HG03135 (cell line): ENCODE data around the gene GNAT2.

ENCODE experiments used
- ATAC-seq: cut with Tn5 transposase; IDR thresholded peaks from one replicate; pipeline ENCODE4 v1.9.1; 2021; ENCODE audit warnings: mild to moderate bottlenecking, moderate library complexity; ENCODE audit not compliant: unreplicated experiment

Gene GNAT2

DNA sequence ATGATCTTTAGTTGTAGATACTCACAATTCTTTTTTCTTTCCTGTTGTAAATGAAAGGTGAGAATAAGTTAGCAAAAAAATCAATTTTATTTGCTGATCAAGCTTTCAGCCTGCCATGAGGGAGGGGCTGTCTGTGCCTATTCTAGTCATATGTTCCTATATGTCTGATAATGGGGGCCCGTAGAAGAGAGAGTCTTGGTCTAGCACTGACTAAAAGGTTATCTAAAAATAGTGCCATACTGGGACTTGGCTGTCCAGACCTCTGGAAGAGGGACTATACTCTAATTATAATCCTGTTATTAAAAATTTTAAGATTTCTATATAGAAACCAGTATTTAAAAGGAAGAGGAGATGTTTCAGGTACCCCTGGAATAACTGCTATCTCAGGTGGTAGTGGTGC lies 52.4 kb downstream of the GNAT2 start:
- no peak for ATAC-seq

DNA sequence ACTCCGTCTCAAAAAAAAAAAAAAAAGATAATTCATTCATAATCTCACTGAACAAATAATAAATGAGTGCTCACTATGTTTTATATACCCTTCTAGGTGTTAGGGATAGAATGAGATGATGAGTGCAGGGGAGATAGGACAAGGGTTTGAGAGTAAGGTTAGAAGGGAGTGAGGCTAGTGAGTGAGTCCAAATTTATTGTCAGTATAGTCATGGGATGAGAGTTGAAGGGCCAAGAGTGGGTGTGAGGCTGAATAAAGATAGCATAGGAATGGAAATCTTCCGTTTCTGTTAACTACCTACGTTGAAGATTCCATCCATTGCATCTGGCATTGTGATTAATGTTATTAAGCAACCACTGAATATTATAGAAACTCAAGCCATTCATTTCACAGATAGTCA lies 54.2 kb downstream of the GNAT2 start:
- no peak for ATAC-seq

DNA sequence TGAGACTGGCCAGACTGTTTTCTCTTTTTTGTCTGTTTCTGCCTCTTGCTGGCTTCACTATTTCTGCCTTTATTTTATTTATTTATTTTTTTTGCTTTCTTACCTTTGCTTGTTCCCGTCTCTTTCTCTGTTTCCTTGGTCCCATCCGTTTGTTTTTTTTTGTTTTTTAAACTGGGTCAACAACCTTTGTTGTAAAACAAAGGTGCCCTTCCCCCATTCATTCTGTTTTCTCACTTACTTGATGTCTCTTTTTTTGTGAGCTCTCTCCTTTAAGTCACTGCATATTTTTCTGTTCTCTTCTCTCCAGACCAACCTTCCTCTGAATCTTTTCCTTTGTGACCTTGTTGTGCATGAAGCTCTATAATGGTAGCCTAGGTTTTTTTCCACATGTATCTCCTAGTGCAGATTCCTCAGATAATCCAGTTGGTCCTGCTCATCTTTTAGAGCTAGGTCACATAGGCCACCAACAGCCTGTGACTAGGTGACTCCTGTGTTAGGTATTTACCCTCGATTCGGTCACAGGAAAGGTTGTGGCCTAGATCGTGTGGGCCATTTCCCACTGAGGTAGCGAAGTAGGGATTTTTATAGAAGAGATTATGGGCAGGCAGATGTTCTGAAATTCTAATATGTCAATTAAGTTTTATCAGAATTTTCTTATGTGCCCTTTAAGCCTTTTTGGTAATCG lies 55.1 kb downstream of the GNAT2 start:
- no peak for ATAC-seq

DNA sequence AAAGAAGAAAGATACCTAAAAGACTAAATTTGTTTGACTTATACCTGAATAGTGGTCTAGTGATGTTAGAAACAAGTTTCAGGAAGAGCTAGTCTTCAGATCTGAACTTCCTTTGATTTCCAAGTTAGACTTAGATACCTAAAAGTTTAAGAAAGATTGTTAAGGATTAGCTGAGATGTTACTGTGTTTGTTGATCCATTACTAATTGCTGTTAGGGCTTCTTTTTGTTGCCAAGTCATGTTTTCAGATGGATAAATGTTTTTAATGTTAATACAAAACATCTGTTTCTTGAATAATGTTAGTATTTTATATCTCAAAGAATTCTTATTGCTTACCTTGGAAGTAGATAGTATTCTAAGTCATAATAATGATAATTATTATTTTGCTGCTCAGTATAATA lies 59.4 kb downstream of the GNAT2 start:
- no peak for ATAC-seq

DNA sequence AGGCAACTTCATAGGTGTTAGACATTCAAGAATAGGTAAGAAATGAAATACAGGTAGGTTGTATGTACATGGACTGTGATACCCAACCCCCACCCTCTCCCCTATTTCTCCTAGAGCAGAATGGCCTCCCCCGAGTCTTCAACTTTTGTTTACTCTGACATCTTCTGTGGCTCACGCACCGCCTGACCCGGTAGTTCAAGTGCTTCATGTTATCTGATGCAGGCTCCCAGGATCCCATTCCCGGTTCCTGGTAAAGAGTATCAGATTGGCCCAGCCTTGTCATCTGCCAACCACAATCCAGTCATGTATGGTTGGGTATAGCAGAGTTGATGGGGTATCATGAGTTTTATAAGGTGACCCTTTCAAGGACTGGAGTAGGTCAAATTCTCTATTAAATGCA lies 61.9 kb downstream of the GNAT2 start:
- ATAC-seq: no peak

DNA sequence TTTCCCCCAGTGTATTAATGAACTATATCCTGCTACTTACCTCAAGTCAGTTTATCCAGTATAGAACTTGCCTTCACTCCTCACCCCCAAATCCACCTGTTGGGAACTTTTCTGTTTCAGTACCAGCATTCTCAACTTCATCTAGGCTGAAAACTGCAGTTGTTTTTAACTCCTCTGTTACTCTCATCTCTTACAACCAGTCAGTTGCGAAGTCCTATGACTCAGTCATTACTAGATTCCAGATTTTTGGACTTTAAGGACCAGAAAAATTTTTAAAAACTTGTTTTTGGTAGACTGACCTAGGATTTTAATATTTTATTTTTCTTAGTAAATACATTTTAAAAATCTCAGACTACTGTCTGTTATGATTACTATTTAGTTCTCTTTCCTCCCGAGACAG lies 62.9 kb downstream of the GNAT2 start:
- no peak for ATAC-seq
